ENCODE results near the gene SYT17.

SYT17 gene

DNA sequence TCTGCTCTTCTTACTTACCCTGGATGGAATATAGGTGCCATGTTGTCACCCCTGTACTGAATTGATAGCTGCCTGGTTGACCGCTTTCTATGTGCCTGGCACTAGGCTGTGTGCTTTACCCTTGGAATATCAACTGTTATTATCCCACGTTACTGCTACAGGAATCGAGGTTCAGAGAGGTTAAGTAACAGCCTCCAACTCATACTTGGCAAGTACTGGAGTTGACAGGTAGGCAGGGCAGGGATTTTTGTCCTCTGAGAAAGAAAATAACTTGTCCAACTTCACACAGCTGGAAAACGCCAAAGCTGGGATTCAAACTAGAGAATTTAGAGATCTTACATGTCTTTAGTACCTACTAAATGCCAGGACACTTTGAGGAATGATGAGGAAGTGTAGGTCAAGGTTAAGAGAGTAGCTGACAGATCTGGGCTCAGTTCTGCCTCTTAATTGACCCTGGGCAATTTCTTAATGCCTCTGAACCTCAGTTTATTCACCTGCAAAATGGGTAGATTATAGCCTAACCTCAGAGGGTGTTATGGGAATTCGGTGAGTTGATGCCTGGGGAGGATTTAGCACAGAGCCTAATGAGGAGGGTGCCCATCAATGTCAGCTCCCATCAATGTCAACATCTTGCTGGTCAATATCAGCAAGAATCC, 28.5 kb upstream of the SYT17 start:
- DNase-seq, result no peak

DNA sequence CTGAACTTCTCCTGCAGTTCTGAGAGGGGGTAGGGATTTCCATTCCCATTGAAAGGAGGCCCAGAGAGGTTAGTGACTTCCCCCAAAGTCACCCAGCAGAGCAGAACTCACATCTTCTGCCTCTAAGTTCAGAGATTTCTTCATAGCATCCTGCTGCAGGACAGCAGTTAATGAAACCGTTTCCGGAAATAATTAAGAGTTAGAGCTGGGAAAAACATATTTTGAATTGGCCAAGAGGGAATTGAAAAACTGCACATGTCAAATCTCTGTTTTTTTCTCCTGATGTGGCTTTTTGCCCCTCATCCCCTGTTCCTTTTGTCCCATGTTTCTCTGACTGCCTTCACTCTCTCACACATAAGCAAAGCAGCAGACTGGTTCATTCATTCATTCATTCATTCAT, 27.6 kb upstream of the SYT17 start:
- no peak for DNase-seq

DNA sequence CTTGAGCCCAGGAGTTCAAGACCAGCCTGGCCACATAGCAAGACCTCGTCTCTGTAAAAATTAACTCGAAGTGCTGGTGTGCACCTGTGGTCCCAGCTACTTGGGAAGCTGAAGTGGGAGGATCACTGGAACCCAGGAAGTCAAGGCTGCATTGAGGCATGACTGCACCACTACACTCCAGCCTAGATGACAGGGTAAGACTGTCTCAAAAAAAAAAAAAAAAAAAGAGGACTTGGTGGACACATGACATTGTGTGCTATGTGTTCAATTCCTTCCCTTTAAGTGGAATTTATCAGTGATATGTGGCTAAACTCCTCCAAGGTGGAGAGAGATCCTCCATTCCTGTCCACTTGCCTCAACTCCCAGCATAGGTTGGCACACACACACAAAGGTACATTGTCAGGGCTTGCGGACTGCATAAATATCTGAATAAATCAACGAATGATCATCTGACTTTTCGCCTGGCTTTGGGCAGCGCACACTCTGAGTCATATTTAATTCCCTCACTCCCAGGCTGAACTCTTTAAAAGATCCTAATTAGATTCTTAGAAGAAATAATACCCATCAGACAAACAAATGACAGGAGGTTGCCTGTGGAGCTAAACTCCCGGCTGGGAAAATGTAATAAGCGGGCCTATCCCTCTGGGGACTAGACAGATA, 25.0 kb upstream of the SYT17 start:
- DNase-seq, result no peak

DNA sequence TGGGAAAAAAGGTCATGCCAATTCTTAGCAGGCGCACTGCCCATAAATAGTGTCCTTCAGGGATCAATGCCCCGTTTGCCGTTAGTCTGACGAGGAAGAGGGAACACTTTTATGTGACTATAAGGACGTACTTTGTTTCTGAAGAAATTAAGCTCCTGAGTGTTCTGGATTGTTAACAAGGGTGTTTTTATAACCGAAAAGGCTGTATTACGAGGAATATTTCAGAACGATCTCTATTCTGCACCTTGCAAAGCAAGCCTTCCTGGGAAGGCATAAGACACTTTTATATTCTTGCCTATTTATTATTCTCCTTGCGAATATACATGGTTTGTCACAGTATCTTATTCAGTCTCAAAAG, 24.5 kb upstream of the SYT17 start:
- DNase-seq, result no peak

DNA sequence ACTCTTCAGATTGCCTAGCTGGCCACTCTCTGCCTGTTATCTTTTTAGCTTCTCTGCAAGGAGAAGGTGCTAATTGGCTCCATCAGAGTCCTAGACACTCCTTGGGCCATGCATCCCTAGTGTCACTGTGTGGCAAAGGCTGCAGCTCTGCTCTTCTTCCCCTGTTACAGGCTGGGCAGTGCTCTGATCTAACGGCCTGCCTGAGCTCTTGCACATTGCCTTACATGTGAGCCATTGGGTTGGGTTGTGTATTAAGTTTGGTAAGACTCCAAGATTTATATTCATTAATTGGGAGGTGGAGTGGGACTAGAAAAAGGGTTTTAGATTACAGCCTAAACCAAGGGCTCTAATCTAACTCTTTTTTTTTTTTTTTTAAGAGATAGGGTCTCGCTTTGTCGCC, 23.0 kb upstream of the SYT17 start:
- no peak for DNase-seq

DNA sequence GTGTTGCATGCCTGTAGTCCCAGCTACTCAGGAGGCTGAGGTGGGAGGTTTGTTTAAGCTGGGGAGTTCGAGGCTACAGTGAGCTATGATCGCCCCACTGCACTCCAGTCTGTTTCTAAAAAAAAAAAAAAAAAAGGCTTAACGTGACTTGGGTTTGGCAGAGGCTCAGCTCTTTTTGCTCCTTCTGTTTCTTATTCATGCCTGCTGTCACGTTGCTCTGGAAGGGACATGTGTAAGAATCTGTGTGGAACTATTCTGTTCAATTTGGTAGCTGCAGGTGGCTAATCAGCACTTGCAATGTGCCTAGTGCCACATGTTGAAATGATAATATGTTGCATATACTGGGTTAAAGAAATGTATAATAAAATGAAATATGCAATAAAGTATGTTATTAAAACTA, 20.9 kb upstream of the SYT17 start:
- DNase-seq, result no peak

DNA sequence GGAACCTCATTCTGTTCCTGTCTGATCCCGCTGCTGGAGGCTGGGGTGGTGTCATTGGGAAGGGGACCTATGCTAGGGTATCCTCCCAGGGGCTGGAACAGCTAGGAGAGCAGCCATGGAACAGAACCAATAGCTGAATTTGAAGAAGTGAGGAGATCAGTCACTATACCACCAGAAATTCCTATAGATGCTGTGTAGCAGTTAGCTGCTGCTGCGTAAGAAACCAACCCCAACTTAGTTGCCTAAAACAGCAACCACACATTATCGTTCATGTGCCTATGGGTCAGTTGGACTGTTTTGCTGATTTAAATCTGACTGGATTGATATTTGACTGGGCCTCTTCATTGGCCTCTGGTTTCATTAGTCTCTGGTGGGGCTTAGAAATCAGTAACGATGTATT, 20.4 kb upstream of the SYT17 start:
- no peak for DNase-seq

DNA sequence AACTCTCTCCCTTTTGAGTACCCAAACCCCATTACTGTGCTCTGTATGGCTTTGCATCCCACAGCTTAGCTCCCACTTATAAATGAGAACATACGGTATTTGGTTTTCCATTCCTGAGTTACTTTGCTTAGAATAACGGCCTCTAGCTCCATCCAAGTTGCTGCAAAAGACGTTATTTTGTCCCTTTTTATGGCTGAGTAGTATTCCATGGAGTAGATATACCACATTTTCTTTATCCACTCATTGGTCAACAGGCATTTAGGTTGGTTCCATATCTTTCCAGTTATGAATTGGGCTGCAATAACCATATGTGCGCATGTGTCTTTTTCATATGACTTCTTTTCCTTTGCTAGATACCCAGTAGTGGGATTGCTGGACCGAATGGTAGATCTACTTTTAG, 19.9 kb upstream of the SYT17 start:
- no peak for DNase-seq

DNA sequence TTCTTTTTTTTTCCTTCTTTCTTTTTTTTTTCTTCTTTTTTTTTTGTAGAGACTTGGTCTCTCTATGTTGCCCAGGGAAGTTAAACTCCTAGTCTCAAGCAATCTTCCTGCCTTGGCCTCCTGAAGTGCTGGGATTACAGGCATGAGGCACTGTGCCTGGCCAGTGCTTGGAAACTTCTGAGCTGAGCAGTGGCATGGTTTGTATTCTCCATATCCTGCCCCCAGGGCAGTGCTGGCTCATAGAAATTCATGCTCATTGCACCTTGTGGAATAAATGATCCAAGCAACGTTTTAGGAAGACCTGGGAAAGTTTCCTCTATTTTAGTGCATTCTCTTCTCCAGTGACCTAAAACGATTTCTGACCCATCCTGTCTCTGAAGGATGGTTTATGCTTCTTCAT, 16.7 kb upstream of the SYT17 start:
- DNase-seq, result no peak

DNA sequence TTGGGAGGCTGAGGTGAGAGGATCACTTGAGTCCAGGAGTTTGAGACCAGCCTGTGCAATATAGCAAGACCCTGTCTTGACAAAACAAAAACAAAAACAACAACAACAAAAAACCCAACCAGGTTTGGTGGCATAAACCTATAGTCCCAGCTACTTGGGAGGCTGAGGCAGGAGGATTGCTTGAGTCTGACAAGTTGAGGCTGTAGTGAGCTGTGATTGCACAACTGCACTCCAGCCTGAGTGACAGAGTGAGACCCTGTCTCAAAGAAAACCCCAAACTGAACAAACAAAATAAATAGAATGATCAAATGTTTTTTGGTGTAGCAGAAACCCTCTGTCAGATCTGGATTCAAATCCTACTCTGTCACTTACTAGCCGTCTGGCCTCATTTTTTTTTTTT, 16.0 kb upstream of the SYT17 start:
- DNase-seq, result no peak

DNA sequence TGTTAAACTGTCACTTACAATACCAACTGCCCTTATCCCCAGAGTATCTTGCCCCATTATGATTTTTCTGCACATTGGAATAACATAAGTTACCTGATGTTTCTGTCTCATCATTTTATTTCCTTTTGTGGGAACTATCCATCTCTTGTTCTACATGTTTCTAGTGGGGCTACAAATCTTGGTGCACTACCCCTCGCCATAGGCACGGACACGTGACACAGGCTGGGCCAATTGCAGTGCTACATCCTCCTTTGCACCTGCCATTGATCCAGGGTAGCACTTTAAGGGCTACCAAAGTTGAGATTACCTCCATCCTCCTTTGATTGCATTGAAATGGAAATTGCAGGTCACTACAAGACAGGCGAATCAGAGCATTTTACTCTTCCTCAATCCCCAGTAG, 14.2 kb upstream of the SYT17 start:
- DNase-seq, result no peak

DNA sequence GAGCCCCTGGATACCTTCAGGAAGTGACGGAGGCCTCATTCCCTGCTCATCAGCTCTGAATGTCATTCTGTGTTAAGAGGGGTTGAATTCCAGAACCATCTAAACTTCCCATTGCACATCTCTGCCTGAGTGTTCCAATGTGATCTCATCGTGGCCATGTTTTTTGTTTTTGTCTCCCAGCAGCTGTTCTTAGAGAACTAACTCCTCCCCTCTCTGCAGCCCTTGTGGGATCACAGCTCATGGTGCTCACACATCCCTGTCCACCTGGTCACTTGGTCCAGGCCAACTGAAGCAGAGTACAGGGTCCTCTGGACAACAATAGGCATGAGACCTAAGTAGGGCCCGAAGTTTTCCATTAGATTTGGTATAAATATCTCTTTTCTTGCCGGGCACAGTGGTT, 6.0 kb upstream of the SYT17 start:
- no peak for DNase-seq

DNA sequence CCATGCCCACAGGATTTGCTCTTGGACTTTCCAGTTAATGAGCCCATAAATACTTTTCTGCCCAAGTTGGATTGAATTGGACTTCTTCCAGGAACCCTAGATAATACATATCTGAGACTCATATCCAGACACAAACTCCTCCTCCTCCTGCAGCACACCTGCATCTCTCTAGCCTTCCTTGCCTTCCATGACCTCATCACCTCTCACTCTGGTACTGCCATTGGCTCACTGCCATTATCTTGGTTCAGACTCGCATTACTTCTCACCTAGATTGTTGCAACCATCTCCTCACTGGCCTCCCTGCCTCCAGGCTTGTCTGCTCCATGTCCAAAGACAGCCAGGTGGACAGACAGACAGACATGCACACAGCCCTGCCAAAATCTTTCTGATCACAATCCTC, 4.8 kb upstream of the SYT17 start:
- no peak for DNase-seq

DNA sequence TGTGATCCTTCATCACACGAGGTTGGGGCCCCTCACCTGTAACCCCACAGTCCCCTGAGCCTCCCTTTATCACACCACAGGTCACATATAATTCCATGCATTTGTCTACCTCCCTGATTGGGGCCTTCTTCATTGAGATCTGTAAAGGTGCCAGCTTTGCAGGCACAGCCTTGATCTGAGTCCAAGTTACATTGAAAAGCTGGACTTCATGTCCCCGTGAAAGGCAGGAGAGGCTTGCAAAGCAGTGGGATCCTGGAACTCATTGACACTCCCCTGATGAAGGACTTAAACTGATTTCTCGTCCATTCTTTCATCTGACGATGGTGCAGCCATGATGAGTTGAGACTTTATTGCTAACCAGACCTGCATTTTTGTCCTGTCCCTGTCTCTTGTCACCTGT, 3.8 kb upstream of the SYT17 start:
- DNase-seq, result no peak

DNA sequence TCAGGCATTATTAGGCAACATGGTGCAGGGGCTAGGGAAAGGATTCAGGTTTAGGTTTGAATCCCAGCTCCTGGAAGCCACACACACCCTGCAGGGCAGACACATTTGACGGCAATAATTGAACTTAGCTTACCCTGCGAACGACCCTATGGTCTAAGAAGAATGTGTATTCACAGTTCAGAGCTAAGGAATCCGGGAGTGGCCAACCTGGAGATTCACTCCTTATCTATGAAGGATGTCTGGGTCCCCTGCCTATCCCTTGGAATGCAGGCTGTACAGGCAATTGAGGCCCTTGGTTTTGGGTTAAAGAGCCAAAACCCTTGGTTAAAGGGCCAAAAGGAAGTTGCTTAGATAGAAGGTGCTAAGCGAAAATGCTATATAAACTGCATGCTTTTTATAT, 2.9 kb upstream of the SYT17 start:
- no peak for DNase-seq

DNA sequence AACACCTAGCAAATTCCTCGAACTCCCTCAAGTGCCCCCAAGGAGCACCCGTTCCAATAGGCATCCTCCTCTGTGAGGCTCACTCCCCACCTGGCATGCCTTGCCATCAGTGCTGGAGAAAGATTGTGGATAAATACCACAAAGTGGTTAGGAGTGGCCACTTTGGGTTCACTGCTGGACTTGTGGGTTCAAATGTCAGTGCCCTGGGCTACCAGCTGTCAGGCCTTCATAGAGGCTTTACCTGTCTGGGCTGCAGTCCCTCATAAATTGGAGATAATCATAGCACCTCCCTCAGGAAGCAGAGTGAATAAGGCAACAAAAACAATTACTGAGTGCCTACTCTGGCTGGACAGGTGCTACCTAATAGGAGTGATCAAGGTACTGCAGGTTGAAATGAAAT, 1.5 kb upstream of the SYT17 start:
- DNase-seq, result no peak

DNA sequence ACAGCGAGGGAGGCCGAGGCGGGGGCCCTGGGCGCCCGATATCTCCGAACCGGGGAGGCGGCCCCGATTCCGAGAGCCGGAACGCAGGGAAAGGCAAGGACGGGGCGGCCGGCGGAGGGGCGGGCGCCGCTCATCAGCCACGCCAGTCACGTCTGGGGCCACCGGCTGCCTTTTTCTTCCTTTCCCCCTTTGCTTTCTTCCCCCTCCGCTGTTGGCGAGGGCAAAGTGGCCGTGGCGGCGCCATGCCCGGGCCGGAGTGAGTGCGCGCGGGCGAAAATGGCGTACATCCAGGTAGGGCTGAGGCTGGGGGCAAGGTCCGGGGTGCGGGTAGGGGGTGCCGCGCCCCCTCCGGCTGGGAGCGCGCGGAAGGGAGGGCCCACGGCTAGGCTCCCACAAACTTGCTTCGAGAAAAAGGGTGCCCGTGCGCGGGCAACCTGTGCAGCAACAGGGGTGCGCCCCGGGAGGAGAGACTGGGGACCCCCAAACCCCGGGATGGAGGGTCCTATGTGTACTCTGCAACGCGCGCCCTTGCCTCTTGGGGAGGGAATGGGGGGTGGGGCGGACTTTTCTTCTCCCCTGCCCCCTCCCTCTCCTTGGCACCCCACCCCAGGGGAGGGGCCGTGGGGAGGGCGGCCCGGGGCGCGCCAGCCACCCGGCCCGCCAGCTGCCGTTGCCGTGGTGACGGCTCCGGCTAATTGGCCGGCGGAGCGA, 486 bp downstream of the SYT17 start:
- DNase-seq, result no peak

DNA sequence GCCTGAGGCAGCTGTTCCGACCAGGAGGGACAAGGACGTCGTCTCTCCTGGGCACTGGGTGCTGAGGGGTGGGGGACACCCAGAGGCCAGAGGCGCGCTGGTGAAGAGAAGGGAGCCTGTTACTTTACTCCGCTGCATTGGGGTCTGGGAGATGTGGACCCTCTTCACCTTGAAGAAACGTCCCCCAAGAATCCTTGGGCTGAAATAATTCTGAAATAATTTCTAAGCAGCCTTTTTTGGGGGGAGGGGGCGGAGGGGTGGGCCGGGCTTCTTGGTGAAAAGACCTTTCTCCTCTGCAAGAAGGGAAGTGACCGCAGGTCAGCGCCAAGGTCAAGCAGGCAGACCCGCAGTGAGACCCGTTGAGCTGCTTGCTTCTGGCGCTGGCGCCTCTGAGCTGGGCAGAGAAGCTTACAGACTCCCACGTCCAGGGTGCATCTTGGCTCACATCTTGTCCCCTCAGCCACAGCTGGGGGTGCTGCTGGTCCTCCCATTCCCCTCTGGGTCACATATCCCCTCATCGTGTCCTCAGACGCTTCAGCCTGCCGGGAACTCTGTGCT, 1.1 kb downstream of the SYT17 start:
- no peak for DNase-seq

DNA sequence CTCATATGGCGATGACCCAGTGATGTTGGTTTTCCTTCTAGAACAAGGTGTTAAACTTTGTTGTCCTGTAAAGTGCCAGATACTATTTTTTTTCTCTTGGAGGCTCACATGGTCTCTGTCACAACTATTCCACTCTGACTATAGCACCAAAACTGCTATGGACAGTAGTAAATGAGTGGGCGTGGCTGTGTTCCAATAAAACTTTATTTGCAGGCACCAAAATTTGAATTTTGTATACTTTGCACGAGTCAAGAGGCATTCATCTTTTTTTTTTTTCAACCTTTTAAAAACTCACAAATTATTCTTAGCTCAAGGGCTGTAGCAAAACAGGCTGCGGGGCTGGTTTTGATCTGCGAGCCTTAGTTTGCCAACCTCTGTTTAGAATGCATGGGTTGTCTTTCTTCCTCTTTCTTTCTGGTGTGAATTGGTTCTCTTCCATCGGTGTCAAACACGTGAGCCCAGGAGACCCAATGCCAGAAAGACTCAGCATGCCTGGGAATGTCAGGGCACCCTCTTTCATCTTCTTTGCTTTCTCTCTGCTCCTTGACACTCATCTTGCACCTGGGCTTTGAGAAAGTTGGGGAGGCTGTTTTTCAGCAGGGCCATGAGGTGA, 2.1 kb downstream of the SYT17 start:
- no peak for DNase-seq

DNA sequence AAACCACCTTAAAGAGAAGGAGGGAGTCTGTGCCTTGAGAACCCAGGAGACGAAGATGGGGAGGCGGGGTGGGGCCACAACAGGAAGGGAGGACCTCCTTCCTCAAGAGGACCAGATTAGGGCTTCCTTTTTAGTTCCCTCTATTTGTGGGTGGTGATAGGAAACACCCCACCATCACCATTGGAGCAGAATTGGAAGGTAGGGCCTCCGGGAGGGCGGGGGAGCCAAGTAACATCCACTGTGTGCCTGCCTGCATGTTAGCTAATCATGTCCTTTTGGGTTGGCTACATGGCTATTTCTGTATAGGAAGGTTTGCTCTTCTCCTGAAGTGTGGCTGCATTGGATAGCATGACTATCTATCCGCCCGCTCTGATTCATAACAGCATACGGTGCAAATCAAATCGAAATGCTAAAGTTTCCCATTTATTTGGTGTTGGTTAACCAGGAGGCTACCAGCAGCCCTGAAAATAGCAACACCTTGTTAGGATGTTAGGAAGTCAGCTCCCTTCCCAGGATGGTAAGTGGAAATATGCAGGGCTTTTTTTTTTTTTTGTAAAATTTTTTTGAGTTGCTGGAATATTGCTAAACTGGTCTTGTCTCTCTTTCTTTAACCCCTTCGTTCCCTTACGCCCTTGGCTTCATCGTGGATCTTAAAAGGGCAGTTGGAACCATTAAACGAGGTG, 4.2 kb downstream of the SYT17 start:
- DNase-seq, result no peak

DNA sequence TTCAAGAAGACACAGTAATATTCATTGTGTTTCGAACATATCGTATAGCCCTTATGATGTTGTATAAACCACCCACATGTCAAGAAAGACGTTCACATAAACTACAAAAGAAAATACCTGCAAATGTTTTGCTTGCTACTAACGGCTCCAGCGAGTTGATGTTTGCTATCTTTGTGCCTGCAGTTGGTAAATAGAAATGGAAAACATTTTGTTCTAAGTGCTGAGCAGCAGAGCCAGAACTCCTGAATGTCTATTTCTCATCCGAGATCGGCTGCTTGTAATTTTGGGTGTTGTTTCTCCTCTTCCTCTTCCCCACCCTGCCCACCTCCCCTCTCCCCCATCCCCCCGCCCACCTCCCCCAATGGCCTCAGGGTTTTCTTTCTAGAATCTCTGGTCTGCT, 5.0 kb downstream of the SYT17 start:
- DNase-seq, result no peak

DNA sequence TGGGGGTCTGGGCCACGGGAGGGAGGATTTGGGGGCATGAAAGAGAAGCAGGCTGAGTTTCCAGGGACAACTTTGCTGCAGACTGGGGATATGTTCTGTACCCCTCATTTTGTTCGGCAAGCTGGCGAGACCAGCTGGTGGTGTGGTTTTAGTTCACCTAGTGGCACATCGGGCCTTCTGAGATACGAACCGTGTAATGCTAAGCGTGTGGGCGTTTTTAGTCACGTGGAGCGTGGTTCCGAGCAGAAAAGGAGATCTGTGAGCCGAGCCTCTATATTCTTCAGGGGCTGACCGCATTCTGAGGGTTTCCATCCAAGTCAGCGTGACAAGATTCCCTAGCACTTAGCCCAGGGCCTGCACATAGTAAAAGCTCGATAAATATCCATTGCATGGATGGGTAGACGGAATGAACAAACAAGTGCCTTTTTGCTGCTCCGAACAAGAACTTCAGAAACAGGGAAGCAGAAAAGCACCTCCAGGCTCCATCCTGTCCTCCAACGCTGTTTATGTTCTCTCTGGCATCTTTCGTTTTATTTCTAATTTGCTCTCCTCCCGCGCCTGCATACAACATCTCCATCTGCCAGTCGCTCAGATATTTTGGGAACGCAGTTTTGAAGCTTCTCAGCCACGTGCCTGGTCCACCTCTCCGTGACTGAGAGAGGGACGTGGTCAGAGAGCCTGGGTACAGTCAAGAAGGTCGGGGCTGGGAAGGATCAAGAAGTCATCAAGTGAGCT, 5.8 kb downstream of the SYT17 start:
- no peak for DNase-seq

DNA sequence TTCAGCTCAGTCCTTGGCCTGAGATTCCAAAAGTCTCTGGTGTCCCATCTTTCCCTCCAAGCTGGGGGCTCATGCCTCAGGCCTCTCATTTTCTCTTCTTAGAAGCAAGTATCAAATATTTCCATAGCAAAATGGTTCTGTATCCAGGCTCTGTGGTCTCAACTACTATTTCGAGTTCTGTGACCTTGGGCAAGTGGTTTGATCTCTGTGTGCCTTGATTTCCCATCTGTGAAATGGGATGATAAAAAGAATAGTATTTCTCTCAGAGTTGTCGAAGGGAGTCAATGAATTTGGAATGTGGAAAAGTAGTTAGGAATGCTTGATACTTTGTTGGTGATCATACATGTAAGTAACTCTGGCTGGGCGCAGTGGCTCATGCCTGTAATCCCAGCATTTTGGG, 6.4 kb downstream of the SYT17 start:
- no peak for DNase-seq

Measured in activated gamma-delta T cell treated with Interleukin-2 at 50 U/mL for 16 hours (primary cell).